ENCODE data around the gene EPB41L2. TPM values are rescaled to one million over a fixed set of nuclear protein-coding genes. Genes with fewer than 3 reads are reported as not detected.

Gene EPB41L2
- total RNA-seq, 2 experiments from 2014 or later: 9.5 to 12.3 TPM

GRCh38 chr6:130949553-130949952, 113.5 kb downstream of the EPB41L2 start:
- no peak for TF ChIP-seq CTCF (IDR thresholded peaks at IDR 0.05)
- Mint-ChIP-seq H3K27me3 (no peaks in the 10 kb centered on the region), H3K9me3 (peaks cover 3% of the 10 kb centered on the region), H3K4me1 (ENCODE audit: low read depth) (no peaks in the 10 kb centered on the region), H3K4me3 (no peak overlapping the region), H3K27ac (no peak overlapping the region), H3K36me3 (ENCODE audit: low read depth) (peaks cover 17% of the 10 kb centered on the region)
- no peak for DNase-seq
- Histone ChIP-seq H3K27ac (ENCODE audit: low read depth in 1 of 2, low read length in 2 of 2) (no peak overlapping the region), H3K27me3 (ENCODE audit: control insufficient read depth in 1 of 2, insufficient read depth in 2 of 2, low read length in 2 of 2) (no peaks in the 10 kb centered on the region), H3K36me3 (ENCODE audit: insufficient read depth, low read length) (no peaks in the 10 kb centered on the region), H3K9me3 (ENCODE audit: control insufficient read depth in 1 of 2, insufficient read depth in 1 of 2, low read length in 2 of 2) (peaks cover 0 to 4% of the 10 kb centered on the region in 2 experiments), H3K4me3 (ENCODE audit: low read length) (no peak overlapping the region), H3K4me1 (ENCODE audit: insufficient read depth, low read length) (no peaks in the 10 kb centered on the region)
- ChIA-PET CTCF (no interaction called here), POLR2A (no interaction called here)
- ATAC-seq (ENCODE audit: poor library complexity): no peak
- intact Hi-C loops (cut with DNase I, micrococcal nuclease): no loop called here

- intact Hi-C loops (cut with DNase I, micrococcal nuclease): no loop called here
Measured at GRCh38 chr6:130947464-130947863, 115.6 kb downstream of the EPB41L2 start.

GRCh38 chr6:130946076-130946475, 117.0 kb downstream of the EPB41L2 start:
- POLR2A ChIA-PET: no interaction called here
- no peak overlapping the region for H3K4me3 Mint-ChIP-seq

More at GRCh38 chr6:130947464-130947863, 115.6 kb downstream of the EPB41L2 start:
- no peaks in the 10 kb centered on the region for H3K27me3 ChIP-seq (ENCODE audit: control insufficient read depth in 1 of 2, insufficient read depth in 2 of 2, low read length in 2 of 2)
- peaks cover 0 to 2% of the 10 kb centered on the region in 2 experiments for H3K9me3 ChIP-seq (ENCODE audit: control insufficient read depth in 1 of 2, insufficient read depth in 1 of 2, low read length in 2 of 2)
- Mint-ChIP-seq H3K4me1 (ENCODE audit: low read depth) (no peaks in the 10 kb centered on the region), H3K27ac (no peak overlapping the region), H3K9me3 (no peaks in the 10 kb centered on the region), H3K27me3 (no peaks in the 10 kb centered on the region), H3K4me3 (no peak overlapping the region), H3K36me3 (ENCODE audit: low read depth) (peaks cover 9% of the 10 kb centered on the region)
- TF ChIP-seq CTCF (IDR thresholded peaks at IDR 0.05): no peak
- no peak for DNase-seq
- H3K4me3 ChIP-seq (ENCODE audit: low read length): no peak overlapping the region
- ChIA-PET POLR2A (no interaction called here), CTCF (interaction anchor here (1.9 kb wide), 1 partner anchor 19 kb away, joined by 4 read pairs; no protein-coding TSS in a partner anchor)
- no peaks in the 10 kb centered on the region for H3K4me1 ChIP-seq (ENCODE audit: insufficient read depth, low read length)
- no peaks in the 10 kb centered on the region for H3K36me3 ChIP-seq (ENCODE audit: insufficient read depth, low read length)
- no peak for ATAC-seq (ENCODE audit: poor library complexity)
- no peak overlapping the region for H3K27ac ChIP-seq (ENCODE audit: low read depth in 1 of 2, low read length in 2 of 2)

More at GRCh38 chr6:130946076-130946475, 117.0 kb downstream of the EPB41L2 start:
- Histone ChIP-seq H3K36me3 (ENCODE audit: insufficient read depth, low read length) (no peaks in the 10 kb centered on the region), H3K27ac (ENCODE audit: low read depth in 1 of 2, low read length in 2 of 2) (no peak overlapping the region), H3K4me1 (ENCODE audit: insufficient read depth, low read length) (no peaks in the 10 kb centered on the region), H3K27me3 (ENCODE audit: control insufficient read depth in 1 of 2, insufficient read depth in 2 of 2, low read length in 2 of 2) (no peaks in the 10 kb centered on the region), H3K4me3 (ENCODE audit: low read length) (no peak overlapping the region), H3K9me3 (ENCODE audit: control insufficient read depth in 1 of 2, insufficient read depth in 1 of 2, low read length in 2 of 2) (no peaks in the 10 kb centered on the region)
- no peak for ATAC-seq (ENCODE audit: poor library complexity)
- H3K4me1 Mint-ChIP-seq (ENCODE audit: low read depth): no peaks in the 10 kb centered on the region
- CTCF ChIA-PET: no interaction called here
- H3K36me3 Mint-ChIP-seq (ENCODE audit: low read depth): no peaks in the 10 kb centered on the region
- intact Hi-C loops (cut with DNase I, micrococcal nuclease): no loop called here
- no peak for DNase-seq
- no peak for TF ChIP-seq CTCF (IDR thresholded peaks at IDR 0.05)
- H3K27ac Mint-ChIP-seq: no peak overlapping the region
- H3K9me3 Mint-ChIP-seq: no peaks in the 10 kb centered on the region
- H3K27me3 Mint-ChIP-seq: no peaks in the 10 kb centered on the region

All from CD4-positive, alpha-beta T cell (primary cell).